WTC11 (cell line): ENCODE measurements around the gene SMAD7. TPM values are rescaled to one million over a fixed set of nuclear protein-coding genes. Genes with fewer than 3 reads are reported as not detected.

Experiments
- ATAC-seq: fragments of 200-7000 bp; cut with Tn5 transposase; 2 replicates; pipeline ENCODE4 v1.10.0; 2021; ENCODE audit warnings: mild to moderate bottlenecking, moderate library complexity
- CTCF ChIA-PET: fragments of 300-600 bp; sonication (Branson Sonifier 250); formaldehyde crosslinking; loops from one replicate; lab custom pipeline; 2021; ENCODE audit warnings: antibody characterized with exemption; lab: Charles Lee
- POLR2A ChIA-PET: fragments of 350-600 bp; sonication (Branson Sonifier 250); formaldehyde crosslinking; loops from one replicate; lab custom pipeline; 2021; ENCODE audit warnings: antibody characterized with exemption; lab: Charles Lee
- DNase-seq: peaks from one replicate; pipeline ENCODE4 v3.0.0; 2021; ENCODE audit warnings: low spot score
- H3K27ac Mint-ChIP-seq: 2 replicates; pipeline ENCODE4 v1.8.0; 2021; ENCODE audit warnings: mixed read lengths
- H3K27me3 Mint-ChIP-seq: 2 replicates; pipeline ENCODE4 v1.8.0; 2021; ENCODE audit warnings: low read depth, mild to moderate bottlenecking, moderate library complexity, mixed read lengths
- H3K36me3 Mint-ChIP-seq: 2 replicates; pipeline ENCODE4 v1.8.0; 2021; ENCODE audit warnings: mixed read lengths
- H3K4me1 Mint-ChIP-seq: 2 replicates; pipeline ENCODE4 v1.8.0; 2022; ENCODE audit warnings: mixed read lengths
- H3K4me3 Mint-ChIP-seq: 2 replicates; pipeline ENCODE4 v1.8.0; 2021; ENCODE audit warnings: mild to moderate bottlenecking, moderate library complexity, mixed read lengths
- H3K9me3 Mint-ChIP-seq: 2 replicates; pipeline ENCODE4 v1.8.0; 2021; ENCODE audit warnings: mixed read lengths
- ATF1 ChIP-seq: sonication (generic); formaldehyde crosslinking; IDR thresholded peaks from 2 replicates; pipeline ENCODE4 v1.8.1; 2023; ENCODE audit warnings: mild to moderate bottlenecking, moderate library complexity, missing genetic modification reagents
- EMX1 ChIP-seq: fragments of 250-450 bp; sonication (Bioruptor Pico); IDR thresholded peaks from 2 replicates; pipeline ENCODE4 v1.8.0; 2021; ENCODE audit warnings: mild to moderate bottlenecking
- MXD4 ChIP-seq: fragments of 250-450 bp; sonication (Bioruptor Pico); IDR thresholded peaks from 2 replicates; pipeline ENCODE4 v1.8.0; 2021; ENCODE audit warnings: mild to moderate bottlenecking, moderate library complexity, borderline replicate concordance
- NFATC4 ChIP-seq: fragments of 250-450 bp; sonication (Bioruptor Pico); IDR thresholded peaks from 2 replicates; pipeline ENCODE4 v1.9.0; 2021; ENCODE audit warnings: mild to moderate bottlenecking
- NFE2L1 ChIP-seq: sonication (generic); formaldehyde crosslinking; IDR thresholded peaks from 2 replicates; pipeline ENCODE4 v1.8.1; 2023; ENCODE audit warnings: missing genetic modification reagents
- SMAD4 ChIP-seq: sonication (generic); formaldehyde crosslinking; IDR thresholded peaks from 2 replicates; pipeline ENCODE4 v1.8.0; 2022; ENCODE audit warnings: mild to moderate bottlenecking, missing genetic modification reagents
- SP1 ChIP-seq: sonication (generic); formaldehyde crosslinking; conservative IDR thresholded peaks from 2 replicates; pipeline ENCODE4 v1.8.1; 2022; ENCODE audit warnings: missing genetic modification reagents
- ZNF317 ChIP-seq: sonication (generic); formaldehyde crosslinking; IDR thresholded peaks from 2 replicates; pipeline ENCODE4 v1.8.1; 2023; ENCODE audit warnings: low read depth, mild to moderate bottlenecking, moderate library complexity, missing genetic modification reagents, borderline replicate concordance
- ZNF396 ChIP-seq: fragments of 250-450 bp; sonication (Bioruptor Pico); IDR thresholded peaks from 2 replicates; pipeline ENCODE4 v1.8.0; 2021; ENCODE audit warnings: mild to moderate bottlenecking, moderate library complexity, borderline replicate concordance
- ZNF416 ChIP-seq: fragments of 250-450 bp; sonication (Bioruptor Pico); IDR thresholded peaks from 2 replicates; pipeline ENCODE4 v1.9.0; 2021; ENCODE audit warnings: mild to moderate bottlenecking, inconsistent platforms
- total RNA-seq: library from RNA; stranded (reverse); gene quantifications from 3 replicates; pipeline ENCODE4 v1.2.3, GENCODE V29; 2021
- TF ChIP-seq, protein P1 (sequence below): sonication (generic); formaldehyde crosslinking; IDR thresholded peaks from 2 replicates; pipeline ENCODE4 v1.8.1; 2023; ENCODE audit warnings: mild to moderate bottlenecking, missing genetic modification reagents, borderline replicate concordance
- TF ChIP-seq, protein P2 (sequence below): sonication (generic); formaldehyde crosslinking; IDR thresholded peaks from 2 replicates; pipeline ENCODE4 v1.8.0; 2022; ENCODE audit warnings: mild to moderate bottlenecking, missing genetic modification reagents
- TF ChIP-seq, protein P3 (sequence below): fragments of 250-450 bp; sonication (Bioruptor Pico); IDR thresholded peaks from 2 replicates; pipeline ENCODE4 v1.9.0; 2021; ENCODE audit warnings: mild to moderate bottlenecking, borderline replicate concordance
- TF ChIP-seq, protein P4 (sequence below): sonication (generic); formaldehyde crosslinking; IDR thresholded peaks from 2 replicates; pipeline ENCODE4 v1.8.0; 2023; ENCODE audit warnings: missing genetic modification reagents, mild to moderate bottlenecking, borderline replicate concordance

SMAD7 gene
- total RNA-seq, 1 experiment from 2014 or later = 44.7 TPM

DNA sequence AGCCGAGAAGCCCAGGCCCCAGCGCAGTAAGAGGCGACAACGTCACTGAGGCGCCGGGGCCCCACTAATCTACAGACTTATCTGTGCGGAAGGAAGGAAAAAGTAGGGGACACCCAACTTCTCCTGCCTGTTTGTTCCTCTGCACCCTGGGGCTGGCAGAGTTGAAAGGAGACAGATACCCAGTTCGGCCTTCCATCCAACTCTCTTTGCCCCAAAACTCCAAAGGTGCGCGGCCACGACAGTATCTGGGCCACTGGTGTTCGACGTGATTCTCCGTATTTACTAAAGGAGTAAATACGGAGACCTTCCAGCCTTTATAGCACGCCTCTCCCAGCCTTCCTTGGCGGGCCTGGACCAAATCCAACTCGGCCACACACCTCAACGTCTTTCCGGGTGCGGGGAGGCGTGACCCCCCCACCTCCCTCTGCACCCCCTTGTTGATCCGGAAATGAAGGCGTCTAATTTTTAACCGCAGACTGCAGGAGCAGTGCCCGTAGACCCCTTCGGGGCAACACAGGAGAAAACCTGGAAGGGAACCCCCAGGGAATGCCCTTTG, 1.6 kb downstream of the SMAD7 start:
- no peaks in the 10 kb centered on the region; the same call in 1 of the 2 replicates for H3K27me3 Mint-ChIP-seq
- no peak for DNase-seq
- ChIA-PET POLR2A (interaction anchor here (1.5 kb wide), 1 partner anchor 19 kb away, joined by 4 read pairs; no protein-coding TSS in a partner anchor), CTCF (no interaction called here)
- peaks cover 38% of the 10 kb centered on the region for H3K36me3 Mint-ChIP-seq
- H3K4me3 Mint-ChIP-seq = peak overlapping the region; percentile 97
- peaks cover 53% of the 10 kb centered on the region for H3K4me1 Mint-ChIP-seq
- ATAC-seq = no peak
- H3K9me3 Mint-ChIP-seq = no peaks in the 10 kb centered on the region
- H3K27ac Mint-ChIP-seq = peak overlapping the region; percentile 91
- TF ChIP-seq, protein P1, sequence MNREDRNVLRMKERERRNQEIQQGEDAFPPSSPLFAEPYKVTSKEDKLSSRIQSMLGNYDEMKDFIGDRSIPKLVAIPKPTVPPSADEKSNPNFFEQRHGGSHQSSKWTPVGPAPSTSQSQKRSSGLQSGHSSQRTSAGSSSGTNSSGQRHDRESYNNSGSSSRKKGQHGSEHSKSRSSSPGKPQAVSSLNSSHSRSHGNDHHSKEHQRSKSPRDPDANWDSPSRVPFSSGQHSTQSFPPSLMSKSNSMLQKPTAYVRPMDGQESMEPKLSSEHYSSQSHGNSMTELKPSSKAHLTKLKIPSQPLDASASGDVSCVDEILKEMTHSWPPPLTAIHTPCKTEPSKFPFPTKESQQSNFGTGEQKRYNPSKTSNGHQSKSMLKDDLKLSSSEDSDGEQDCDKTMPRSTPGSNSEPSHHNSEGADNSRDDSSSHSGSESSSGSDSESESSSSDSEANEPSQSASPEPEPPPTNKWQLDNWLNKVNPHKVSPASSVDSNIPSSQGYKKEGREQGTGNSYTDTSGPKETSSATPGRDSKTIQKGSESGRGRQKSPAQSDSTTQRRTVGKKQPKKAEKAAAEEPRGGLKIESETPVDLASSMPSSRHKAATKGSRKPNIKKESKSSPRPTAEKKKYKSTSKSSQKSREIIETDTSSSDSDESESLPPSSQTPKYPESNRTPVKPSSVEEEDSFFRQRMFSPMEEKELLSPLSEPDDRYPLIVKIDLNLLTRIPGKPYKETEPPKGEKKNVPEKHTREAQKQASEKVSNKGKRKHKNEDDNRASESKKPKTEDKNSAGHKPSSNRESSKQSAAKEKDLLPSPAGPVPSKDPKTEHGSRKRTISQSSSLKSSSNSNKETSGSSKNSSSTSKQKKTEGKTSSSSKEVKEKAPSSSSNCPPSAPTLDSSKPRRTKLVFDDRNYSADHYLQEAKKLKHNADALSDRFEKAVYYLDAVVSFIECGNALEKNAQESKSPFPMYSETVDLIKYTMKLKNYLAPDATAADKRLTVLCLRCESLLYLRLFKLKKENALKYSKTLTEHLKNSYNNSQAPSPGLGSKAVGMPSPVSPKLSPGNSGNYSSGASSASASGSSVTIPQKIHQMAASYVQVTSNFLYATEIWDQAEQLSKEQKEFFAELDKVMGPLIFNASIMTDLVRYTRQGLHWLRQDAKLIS = no peak
- TF ChIP-seq SMAD4 (CRISPR knock-in tag) = no peak
- TF ChIP-seq EMX1 (CRISPR knock-in tag) = no peak
- TF ChIP-seq ZNF317 = no peak
- TF ChIP-seq, protein P2, sequence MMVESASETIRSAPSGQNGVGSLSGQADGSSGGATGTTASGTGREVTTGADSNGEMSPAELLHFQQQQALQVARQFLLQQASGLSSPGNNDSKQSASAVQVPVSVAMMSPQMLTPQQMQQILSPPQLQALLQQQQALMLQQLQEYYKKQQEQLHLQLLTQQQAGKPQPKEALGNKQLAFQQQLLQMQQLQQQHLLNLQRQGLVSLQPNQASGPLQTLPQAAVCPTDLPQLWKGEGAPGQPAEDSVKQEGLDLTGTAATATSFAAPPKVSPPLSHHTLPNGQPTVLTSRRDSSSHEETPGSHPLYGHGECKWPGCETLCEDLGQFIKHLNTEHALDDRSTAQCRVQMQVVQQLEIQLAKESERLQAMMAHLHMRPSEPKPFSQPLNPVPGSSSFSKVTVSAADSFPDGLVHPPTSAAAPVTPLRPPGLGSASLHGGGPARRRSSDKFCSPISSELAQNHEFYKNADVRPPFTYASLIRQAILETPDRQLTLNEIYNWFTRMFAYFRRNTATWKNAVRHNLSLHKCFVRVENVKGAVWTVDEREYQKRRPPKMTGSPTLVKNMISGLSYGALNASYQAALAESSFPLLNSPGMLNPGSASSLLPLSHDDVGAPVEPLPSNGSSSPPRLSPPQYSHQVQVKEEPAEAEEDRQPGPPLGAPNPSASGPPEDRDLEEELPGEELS (CRISPR knock-in tag) = no peak
- no peak for TF ChIP-seq NFE2L1
- no peak for TF ChIP-seq ZNF416
- TF ChIP-seq SP1 (CRISPR knock-in tag) = no peak
- no peak for TF ChIP-seq MXD4
- TF ChIP-seq, protein P3, sequence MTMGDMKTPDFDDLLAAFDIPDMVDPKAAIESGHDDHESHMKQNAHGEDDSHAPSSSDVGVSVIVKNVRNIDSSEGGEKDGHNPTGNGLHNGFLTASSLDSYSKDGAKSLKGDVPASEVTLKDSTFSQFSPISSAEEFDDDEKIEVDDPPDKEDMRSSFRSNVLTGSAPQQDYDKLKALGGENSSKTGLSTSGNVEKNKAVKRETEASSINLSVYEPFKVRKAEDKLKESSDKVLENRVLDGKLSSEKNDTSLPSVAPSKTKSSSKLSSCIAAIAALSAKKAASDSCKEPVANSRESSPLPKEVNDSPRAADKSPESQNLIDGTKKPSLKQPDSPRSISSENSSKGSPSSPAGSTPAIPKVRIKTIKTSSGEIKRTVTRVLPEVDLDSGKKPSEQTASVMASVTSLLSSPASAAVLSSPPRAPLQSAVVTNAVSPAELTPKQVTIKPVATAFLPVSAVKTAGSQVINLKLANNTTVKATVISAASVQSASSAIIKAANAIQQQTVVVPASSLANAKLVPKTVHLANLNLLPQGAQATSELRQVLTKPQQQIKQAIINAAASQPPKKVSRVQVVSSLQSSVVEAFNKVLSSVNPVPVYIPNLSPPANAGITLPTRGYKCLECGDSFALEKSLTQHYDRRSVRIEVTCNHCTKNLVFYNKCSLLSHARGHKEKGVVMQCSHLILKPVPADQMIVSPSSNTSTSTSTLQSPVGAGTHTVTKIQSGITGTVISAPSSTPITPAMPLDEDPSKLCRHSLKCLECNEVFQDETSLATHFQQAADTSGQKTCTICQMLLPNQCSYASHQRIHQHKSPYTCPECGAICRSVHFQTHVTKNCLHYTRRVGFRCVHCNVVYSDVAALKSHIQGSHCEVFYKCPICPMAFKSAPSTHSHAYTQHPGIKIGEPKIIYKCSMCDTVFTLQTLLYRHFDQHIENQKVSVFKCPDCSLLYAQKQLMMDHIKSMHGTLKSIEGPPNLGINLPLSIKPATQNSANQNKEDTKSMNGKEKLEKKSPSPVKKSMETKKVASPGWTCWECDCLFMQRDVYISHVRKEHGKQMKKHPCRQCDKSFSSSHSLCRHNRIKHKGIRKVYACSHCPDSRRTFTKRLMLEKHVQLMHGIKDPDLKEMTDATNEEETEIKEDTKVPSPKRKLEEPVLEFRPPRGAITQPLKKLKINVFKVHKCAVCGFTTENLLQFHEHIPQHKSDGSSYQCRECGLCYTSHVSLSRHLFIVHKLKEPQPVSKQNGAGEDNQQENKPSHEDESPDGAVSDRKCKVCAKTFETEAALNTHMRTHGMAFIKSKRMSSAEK (CRISPR knock-in tag) = no peak
- TF ChIP-seq ATF1 (CRISPR knock-in tag) = no peak
- TF ChIP-seq, protein P4, sequence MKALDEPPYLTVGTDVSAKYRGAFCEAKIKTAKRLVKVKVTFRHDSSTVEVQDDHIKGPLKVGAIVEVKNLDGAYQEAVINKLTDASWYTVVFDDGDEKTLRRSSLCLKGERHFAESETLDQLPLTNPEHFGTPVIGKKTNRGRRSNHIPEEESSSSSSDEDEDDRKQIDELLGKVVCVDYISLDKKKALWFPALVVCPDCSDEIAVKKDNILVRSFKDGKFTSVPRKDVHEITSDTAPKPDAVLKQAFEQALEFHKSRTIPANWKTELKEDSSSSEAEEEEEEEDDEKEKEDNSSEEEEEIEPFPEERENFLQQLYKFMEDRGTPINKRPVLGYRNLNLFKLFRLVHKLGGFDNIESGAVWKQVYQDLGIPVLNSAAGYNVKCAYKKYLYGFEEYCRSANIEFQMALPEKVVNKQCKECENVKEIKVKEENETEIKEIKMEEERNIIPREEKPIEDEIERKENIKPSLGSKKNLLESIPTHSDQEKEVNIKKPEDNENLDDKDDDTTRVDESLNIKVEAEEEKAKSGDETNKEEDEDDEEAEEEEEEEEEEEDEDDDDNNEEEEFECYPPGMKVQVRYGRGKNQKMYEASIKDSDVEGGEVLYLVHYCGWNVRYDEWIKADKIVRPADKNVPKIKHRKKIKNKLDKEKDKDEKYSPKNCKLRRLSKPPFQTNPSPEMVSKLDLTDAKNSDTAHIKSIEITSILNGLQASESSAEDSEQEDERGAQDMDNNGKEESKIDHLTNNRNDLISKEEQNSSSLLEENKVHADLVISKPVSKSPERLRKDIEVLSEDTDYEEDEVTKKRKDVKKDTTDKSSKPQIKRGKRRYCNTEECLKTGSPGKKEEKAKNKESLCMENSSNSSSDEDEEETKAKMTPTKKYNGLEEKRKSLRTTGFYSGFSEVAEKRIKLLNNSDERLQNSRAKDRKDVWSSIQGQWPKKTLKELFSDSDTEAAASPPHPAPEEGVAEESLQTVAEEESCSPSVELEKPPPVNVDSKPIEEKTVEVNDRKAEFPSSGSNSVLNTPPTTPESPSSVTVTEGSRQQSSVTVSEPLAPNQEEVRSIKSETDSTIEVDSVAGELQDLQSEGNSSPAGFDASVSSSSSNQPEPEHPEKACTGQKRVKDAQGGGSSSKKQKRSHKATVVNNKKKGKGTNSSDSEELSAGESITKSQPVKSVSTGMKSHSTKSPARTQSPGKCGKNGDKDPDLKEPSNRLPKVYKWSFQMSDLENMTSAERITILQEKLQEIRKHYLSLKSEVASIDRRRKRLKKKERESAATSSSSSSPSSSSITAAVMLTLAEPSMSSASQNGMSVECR (CRISPR knock-in tag) = no peak
- no peak for TF ChIP-seq ZNF396 (CRISPR knock-in tag)
- no peak for TF ChIP-seq NFATC4 (CRISPR knock-in tag)
